ENCODE results near the gene EFCAB5. TPM values are rescaled to one million over a fixed set of nuclear protein-coding genes. Genes with fewer than 3 reads are reported as not detected.
"Not testable (repeated sequence)": the region's sequence is repeated elsewhere in the genome, so short reads cannot be mapped to it uniquely, and the experiment has no call there.

The EFCAB5 gene
- total RNA-seq, 1 donor from 2014 or later: not detected

GRCh38 chr17:29980261-29980660 lies 38.8 kb downstream of the EFCAB5 start:
- DNase-seq (ENCODE audit: missing footprints) (no peak), ATAC-seq (no peak)
- intact Hi-C loops (cut with DNase I): no loop called here

DNA sequence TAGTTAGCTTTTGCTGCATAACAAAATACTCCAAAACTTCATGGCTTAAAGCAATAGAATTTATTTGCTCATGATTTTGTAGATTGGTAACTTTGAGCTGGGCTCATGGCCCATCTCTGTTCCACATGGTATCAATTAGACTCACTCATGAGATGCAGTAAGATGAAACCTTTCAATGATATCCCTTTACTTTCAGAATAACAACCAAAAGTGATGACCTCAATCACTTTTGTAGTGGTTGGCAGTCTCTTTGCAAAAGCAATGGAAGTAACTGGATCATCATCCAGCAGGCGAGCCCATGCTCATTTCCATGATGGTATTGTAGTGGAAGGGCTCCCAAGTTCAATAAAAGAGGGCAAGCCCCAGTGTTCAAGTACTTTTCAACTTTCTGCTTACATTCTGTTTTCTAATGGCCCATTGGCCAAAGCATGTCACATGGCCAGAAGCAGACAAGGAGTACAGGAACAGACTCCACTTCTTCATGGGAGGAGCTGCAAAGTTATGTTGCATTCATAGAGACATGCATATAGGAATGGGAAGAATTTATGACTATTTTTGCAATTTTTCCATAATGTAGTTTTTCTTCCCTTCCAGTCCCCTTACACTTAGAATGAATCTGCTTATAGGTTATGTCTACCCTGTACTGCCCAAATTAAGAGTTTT lies 41.7 kb downstream of the EFCAB5 start:
- DNase-seq (ENCODE audit: missing footprints) (no peak), ATAC-seq (no peak)
- intact Hi-C loops (cut with DNase I): no loop called here

DNA sequence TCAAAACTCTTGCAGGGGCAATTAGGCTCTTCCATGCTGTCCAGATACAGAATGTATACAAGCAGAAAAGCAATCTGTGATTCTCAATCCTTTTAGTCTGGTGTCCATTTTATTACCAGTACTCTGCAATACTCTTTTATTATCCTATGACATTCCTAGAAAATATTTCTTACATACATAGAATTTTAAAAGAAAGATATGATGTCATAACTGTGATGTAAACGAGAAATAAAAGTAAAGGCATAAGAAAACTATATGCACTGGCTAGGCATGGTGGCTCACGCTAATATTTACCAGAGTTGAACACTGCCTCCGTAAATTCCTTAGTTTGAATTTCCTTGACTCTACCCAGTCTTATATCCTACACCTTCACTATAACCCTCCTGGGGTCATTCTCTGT lies 55.0 kb downstream of the EFCAB5 start:
- intact Hi-C loops (cut with DNase I): no loop called here
- ATAC-seq (no peak), DNase-seq (ENCODE audit: missing footprints) (no peak)

GRCh38 chr17:30000001-30000754 lies 58.7 kb downstream of the EFCAB5 start:
- intact Hi-C loops (cut with DNase I): no loop called here
- DNase-seq (ENCODE audit: missing footprints) (no peak), ATAC-seq (no peak)

DNA sequence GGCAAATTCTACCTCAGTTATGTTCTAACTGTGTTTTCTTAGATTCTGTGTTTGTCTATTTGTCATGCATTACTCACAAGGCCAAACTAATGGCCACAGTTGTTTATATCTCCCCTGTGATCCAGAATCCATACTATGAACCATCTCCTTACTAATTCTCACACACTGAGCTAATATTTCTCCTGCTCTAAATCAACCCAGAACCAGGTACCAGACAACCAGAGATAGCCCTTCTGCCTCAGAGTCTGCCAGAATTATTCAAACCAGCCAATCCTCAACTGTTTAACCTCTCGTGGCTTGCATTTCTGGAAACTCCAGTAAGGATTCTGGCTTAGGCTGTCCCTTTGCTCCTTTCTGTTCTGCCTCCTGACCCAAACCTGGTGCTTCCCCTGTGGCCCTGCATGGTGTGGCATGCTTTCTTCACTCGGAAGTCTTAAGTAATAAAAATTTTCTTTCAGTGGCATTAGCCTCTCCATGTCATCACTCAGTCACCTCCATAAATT lies 59.4 kb downstream of the EFCAB5 start:
- ATAC-seq: no peak
- DNase-seq (ENCODE audit: missing footprints): no peak
- intact Hi-C loops (cut with DNase I): no loop called here

DNA sequence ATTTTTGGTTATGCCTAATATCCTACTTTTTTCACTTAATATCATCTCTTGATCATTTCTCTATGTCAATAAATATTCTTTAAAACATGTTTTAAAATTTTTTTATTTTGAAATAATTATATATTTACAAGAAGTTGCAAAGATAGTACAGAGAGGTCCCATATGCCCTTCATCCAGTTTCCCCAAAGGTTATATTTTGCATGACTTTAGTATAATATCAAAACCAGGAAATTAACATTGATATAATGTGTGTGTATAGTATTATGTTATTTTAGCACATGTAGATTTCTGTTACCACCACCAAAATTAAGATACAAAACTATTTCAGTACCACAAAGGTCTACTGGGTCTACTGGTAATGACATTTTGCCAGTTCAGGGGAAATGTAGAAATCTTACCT lies 60.7 kb downstream of the EFCAB5 start:
- ATAC-seq: no peak
- intact Hi-C loops (cut with DNase I): no loop called here
- DNase-seq (ENCODE audit: missing footprints): no peak

GRCh38 chr17:30005709-30006320 lies 64.4 kb downstream of the EFCAB5 start:
- no peak for DNase-seq (ENCODE audit: missing footprints)
- intact Hi-C loops (cut with DNase I): no loop called here
- no peak for ATAC-seq

DNA sequence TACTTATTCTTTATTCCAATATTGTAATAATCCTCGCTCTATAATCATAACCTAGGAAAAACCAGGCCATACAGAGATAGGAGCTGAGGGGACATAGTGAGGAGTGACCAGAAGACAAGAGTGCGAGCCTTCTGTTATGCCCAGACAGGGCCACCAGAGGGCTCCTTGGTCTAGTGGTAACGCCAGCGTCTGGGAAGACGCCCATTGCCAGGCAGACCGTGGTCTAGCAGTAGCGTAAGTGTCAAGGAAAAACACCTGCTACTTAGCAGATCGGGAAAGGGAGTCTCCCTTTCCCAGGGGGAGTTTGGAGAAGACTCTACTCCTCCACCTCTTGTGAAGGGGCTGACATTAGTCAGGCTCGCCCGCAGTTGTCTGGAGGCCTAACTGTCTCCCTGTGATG lies 70.5 kb downstream of the EFCAB5 start:
- intact Hi-C loops (cut with DNase I); DNase-seq (ENCODE audit: missing footprints); ATAC-seq: not testable (repeated sequence)

DNA sequence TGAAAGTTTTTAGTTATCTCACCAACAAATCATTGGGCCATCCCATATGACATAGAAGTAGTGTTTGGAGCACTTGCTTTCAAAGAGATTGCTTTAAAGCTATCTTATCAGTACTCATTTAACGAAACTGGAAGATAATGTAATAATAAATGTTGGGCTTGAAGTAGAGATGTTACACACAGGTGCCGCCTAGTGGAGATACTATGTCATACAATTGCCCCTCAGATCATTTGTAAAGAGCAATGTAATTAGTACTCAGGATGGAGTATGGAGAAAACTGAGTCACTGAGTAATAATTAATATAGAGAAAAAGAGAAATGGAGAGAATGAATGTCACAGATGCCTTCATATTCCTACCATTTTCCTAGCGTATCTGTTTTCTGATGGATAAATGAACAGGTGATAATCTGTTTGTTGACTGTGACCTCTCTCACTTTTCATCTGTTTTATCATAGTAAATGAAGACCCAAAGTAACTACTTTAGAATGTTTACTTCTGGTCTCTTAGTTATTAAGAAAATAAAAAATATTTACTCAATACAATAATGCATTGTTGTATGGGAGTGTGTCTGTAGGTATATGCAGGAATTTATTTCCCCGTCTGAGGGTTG lies 80.4 kb downstream of the EFCAB5 start:
- DNase-seq (ENCODE audit: missing footprints) (no peak), ATAC-seq (no peak)
- intact Hi-C loops (cut with DNase I): loop anchor here (2.0 kb wide), 1 partner anchor 215 kb away; no protein-coding TSS in a partner anchor

- ATAC-seq; DNase-seq (ENCODE audit: missing footprints); intact Hi-C loops (cut with DNase I): not testable (repeated sequence)
Observed at GRCh38 chr17:30025325-30025724, 83.9 kb downstream of the EFCAB5 start.

- intact Hi-C loops (cut with DNase I): no loop called here
- ATAC-seq (no peak), DNase-seq (ENCODE audit: missing footprints) (no peak)
Observed at GRCh38 chr17:30027676-30028075, 86.2 kb downstream of the EFCAB5 start.

DNA sequence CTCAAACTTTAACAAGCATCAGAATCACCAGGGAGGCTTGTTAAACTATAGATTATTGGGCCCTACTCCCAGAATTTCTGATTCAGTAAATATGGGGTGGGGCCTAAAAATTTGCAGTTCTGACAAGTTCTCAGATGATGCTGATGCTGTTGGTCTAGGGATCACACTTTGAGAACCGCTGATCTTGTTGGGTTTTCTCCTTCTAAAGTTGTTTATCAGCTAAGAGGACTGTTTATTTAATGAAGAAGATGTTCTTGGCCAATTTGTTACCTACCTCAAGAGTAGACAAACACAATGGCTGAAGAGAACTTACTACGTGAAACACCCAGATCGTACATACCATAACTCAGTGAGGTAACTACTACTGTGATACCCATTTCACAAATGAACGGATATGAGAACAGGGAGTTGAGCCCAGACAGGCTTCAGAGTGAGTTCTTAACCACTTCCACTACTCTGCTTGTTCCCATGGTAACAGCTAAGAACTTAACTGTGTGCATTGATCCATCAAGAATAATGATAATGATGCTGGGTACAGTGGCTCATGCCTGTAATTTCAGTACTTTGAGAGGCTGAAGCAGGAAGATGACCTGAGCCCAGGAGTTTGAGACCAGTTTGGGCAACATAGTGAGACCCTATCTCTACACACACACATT lies 89.9 kb downstream of the EFCAB5 start:
- DNase-seq (ENCODE audit: missing footprints) (no peak), ATAC-seq (no peak)
- intact Hi-C loops (cut with DNase I): no loop called here

GRCh38 chr17:30035369-30035768 lies 93.9 kb downstream of the EFCAB5 start:
- ATAC-seq: no peak
- intact Hi-C loops (cut with DNase I): no loop called here
- no peak for DNase-seq (ENCODE audit: missing footprints)

- DNase-seq (ENCODE audit: missing footprints); intact Hi-C loops (cut with DNase I); ATAC-seq: not testable (repeated sequence)
Observed at GRCh38 chr17:30040719-30041518, 99.5 kb downstream of the EFCAB5 start.

GRCh38 chr17:30041551-30041950 lies 100.1 kb downstream of the EFCAB5 start:
- ATAC-seq: no peak
- intact Hi-C loops (cut with DNase I): no loop called here
- DNase-seq (ENCODE audit: missing footprints): no peak

GRCh38 chr17:30062372-30062771 lies 120.9 kb downstream of the EFCAB5 start:
- intact Hi-C loops (cut with DNase I): no loop called here
- ATAC-seq (no peak), DNase-seq (ENCODE audit: missing footprints) (no peak)

- intact Hi-C loops (cut with DNase I): no loop called here
- DNase-seq (ENCODE audit: missing footprints) (no peak), ATAC-seq (no peak)
Observed at GRCh38 chr17:30064738-30065137, 123.3 kb downstream of the EFCAB5 start.

DNA sequence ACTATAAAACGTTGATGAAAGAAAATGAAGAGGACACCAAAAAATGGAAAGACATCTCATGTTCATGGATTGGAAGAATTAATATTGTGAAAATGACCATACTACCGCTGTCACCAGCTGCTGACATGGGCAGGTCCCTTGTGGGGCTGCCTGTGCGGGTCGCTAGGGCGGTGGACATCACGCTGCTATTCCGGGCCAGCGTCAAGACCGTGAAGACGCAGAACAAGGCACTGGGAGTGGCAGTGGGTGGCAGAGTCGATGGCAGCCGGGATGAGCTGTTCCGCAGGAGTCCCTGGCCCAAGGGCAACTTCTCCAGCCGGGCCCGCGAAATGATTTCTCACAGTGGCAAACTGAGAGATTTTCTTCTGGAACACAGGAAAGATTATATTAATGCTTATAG lies 127.0 kb downstream of the EFCAB5 start:
- ATAC-seq: no peak
- intact Hi-C loops (cut with DNase I): no loop called here
- no peak for DNase-seq (ENCODE audit: missing footprints)

Measured in Right ventricle myocardium inferior (tissue), 1 donor.